B cell (primary cell): Measurements from ENCODE around the gene EIF1AD.

Experiments used
- CTCF ChIP-seq: fragments of 200-600 bp; IDR thresholded peaks from one replicate; pipeline ENCODE4 v1.8.0; 2022; ENCODE audit warnings: antibody characterized with exemption, mild to moderate bottlenecking
- EZH2 ChIP-seq: IDR thresholded peaks from 2 replicates; pipeline ENCODE4 v1.6.1; 2012; ENCODE audit warnings: borderline replicate concordance, low read depth, mild to moderate bottlenecking, moderate library complexity, low read length; ENCODE audit not compliant: insufficient read depth, poor library complexity, severe bottlenecking

- TF ChIP-seq CTCF, result no peak
- TF ChIP-seq EZH2, result no peak
Measured at GRCh38 chr11:65954771-65955170, 47.2 kb downstream of the EIF1AD start.
